ENCODE results near the gene RGS3. TPM values are rescaled to one million over a fixed set of nuclear protein-coding genes. Genes with fewer than 3 reads are reported as not detected.
"Not testable (repeated sequence)": the region's sequence is repeated elsewhere in the genome, so short reads cannot be mapped to it uniquely, and the experiment has no call there.

The RGS3 gene
- total RNA-seq, 1 donor from 2014 or later: 233 TPM

DNA sequence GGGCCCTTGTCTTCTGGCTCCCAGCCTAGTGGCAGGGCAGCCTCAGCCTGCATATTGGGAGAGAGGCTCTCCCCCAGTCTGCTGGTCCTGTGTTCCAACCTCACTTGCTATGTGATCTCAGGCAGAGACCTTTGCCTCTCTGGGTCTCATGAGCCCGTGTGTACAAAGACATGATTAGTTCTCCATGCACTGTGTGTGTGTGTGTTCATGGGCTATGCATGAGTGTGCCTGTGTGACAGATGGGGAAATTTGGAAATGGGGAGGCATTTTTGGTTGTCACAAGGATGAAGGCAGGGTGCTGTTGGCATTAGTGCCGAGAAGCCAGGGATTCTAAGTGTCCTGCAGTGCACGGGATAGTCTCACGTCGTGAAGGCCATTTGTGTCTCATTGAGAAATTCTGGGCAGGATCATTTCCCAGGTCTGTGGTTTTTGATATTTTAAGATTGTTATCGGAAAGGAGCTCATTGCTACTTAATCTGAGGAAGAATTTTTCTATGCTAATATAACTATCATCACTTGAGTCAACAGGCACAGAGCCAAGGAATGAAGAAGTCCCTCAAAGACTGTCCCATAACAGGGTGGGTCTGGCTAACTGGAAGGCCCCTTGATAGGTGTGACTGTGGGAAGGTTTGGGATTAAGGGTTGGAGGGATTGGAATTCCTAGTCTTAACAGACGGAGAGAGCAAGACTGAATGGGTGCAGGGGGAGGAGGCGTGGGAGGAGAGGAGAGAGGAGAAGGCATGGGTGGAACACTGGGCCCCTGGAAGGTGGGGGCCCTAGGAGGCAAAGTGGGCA, 168.5 kb downstream of the RGS3 start:
- intact Hi-C loops (cut with DNase I): no loop called here

DNA sequence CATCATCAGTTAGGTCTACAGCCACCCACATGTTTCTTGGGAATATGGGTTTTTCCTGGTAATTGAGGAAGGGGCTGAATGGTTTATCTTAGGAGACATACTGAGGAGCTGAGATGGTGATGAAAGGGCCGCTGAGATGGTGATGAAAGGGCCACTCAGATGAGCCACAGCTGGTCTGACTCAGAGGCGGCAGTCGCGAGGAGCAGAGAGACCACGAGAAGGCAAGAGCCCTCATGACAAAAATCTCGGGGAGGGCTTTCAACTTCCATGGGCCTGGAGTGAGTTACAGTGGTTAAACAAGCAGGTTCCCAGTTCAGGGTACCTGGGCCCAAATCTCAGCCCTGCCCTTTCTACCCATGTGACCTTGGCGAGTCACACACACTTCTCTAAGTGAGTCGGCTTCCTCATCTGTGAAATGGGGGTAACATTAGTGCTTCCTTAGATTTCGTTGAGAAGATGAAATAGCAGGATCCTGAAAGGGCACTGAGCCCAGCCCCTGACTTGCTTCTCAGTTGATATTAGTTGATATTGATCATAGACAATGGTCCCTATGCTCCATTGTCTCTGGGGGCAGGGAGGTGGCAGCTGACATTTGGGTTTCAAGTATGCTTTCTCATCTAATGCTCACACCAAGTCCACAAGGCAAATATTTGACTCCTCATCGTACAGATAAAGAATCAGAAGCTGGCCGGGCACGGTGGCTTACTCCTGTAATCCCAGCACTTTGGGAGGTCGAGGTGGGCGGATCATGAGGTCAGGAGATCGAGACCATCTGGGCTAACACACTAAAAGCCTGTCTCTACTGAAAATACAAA, 169.5 kb downstream of the RGS3 start:
- DNase-seq (ENCODE audit: low spot score): no peak
- intact Hi-C loops (cut with DNase I): no loop called here

More for the DNA sequence above, 168.5 kb downstream of the RGS3 start:
- DNase-seq (ENCODE audit: low spot score): peak; percentile 31

DNA sequence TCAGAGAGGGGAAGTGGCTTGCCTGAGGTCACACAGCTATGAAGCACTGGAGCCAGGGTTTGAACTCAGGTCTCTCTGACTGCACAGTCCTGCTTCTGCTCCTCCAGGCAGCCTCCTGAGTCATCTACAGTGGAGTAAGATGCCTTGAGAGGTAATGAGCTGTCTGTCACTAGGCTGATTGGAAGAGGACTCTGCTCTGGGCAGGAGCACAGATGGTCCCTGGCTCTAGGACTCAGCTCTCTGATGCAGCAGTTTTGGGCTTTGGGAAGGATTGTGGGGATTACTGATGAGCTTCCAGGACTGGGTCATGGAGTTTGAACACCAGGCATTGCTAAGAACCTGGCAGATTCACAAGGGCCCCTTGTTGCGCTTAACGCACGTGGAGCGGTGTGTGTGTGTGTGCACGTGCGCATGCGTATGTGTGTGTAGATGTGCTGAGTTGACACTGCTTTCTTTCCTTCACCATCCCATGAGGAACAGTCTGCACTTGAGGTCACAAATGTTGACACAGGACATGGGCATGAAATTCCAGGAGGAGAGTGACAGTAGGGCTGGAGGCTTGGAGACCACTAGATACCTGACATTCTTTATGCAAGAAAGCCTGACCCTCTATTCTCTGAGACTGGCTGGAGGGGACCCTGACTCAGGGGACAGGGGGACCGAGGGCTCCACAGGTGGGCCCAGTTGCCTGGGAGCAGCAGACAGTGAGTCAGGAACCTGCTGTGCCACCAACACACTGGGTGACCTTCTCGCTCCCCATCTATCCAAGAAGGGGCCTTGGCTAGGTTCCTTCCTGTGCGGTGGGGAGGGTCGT, 170.5 kb downstream of the RGS3 start:
- peak; percentile 58 for DNase-seq (ENCODE audit: low spot score)
- intact Hi-C loops (cut with DNase I): no loop called here

DNA sequence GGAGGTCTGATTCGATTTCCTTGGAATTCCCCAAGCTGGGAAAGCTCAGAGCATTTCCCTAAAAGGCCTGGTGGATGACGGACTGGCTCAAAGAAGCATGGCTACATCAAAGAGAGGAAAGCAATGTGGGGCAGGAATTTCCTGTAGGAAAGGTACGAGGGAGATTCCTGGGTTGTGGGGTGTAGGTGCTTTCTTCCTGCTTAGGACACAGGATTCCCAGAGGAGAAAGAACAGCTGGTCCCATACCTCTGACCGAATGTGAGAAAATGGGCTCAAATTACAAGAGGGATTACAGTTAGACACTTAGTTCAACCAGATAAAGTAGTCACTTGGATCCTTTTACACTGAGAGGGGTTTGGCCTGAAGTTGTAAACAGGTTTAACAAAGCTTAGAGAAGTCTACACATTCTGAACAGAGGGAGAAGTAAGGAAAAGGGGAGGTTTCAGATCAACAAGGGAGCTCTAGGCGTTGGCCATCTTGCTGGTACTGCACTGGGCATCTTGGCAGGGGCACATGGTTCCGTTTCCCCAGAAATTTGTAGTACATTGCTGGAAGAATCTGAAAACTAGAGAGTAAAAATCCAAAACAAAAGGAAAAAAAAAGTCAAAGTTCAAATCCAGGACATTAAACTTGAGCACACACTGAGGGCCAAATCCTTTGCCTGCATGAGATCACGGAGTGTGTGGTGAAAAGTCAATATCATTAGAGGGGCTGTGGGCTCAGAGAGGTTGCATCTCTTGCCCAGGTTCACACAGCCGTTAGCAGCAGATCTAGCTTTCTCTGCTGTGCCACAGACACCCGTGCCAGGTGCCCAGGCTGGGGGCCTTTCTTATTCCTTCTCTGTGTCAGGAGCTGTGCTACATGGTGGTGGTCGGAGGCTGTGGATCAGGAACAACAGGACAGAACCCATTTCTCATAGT, 171.3 kb downstream of the RGS3 start:
- DNase-seq (ENCODE audit: low spot score): no peak
- intact Hi-C loops (cut with DNase I): no loop called here

DNA sequence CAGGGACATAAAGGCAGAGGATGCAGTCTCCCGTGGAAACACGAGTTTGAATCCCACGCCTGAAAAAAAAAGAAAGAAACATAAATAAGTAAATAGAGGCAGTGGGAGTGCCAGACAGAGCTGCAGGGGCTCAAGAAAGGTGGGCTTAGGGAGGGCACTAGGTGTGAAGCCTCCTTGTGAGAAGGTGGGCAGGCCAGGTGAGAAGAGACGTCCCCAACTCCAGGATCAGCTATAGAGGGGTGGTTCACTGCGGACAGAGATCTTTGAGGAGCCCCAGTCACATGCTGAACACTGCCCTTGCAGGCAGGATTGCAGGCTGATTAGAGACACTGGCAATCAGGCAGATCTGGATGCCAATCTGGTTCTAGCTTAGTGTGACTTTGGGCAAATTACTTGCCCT, 172.1 kb downstream of the RGS3 start:
- peak; percentile 67 for DNase-seq (ENCODE audit: low spot score)
- intact Hi-C loops (cut with DNase I): no loop called here

DNA sequence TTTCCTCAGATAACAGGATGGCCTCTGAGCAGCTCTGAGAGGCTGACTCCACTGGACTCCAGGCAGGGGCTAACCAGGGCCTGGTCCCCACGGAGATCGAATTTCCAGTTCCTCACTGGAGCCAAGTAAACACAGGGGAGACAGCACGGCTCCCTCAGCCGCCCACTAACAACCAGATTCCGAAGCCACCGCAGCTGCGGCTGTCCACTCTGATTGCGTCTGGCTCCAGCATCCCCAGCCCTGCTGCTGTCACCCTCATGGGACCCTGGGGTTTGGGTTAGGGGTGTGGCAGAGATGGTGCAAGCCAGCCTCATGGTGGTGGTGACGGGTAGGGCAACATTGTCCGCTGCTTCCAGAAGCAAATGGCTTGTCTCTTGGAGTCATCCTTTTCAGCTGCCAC, 172.6 kb downstream of the RGS3 start:
- intact Hi-C loops (cut with DNase I): no loop called here
- peak; percentile 61 for DNase-seq (ENCODE audit: low spot score)

DNA sequence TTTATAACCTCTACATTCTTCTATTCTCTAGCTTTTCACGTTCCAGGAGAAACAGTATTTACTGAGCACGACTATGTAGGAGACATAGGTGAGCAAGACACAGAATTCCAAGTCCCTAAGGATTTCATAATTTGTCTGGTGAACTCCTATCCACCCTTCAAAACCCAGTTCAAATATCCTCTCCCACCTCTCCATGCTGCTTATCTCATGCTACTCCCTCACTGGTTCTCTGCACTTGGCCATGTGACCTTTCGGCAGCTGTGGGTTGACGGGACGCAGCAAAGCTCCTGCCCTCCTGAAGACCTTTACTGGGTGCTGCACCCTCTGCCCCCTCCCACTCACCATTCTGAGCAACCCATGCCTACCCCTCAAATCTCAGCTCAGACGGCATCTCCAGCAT, 173.2 kb downstream of the RGS3 start:
- intact Hi-C loops (cut with DNase I): no loop called here
- DNase-seq (ENCODE audit: low spot score): peak; percentile 57

DNA sequence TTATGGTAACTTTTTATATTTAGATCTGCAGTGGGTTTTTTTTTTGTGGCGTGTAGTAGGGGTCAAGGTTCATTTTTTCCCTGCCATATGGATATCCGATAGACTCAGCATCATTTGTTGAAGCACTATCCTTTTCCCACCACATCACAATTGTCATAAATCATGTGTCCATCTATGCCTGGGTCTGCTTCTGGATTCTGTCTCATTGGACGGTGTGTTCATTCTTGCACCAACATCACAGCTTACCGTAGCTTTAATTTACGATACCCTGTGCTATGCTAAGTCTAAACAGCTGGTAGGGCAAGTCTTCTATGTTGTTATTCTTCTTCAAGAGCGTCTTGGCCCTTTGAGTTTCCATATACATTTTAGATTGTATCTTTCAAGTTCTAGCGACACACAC, 175.0 kb downstream of the RGS3 start:
- intact Hi-C loops (cut with DNase I): no loop called here
- DNase-seq (ENCODE audit: low spot score): no peak

DNA sequence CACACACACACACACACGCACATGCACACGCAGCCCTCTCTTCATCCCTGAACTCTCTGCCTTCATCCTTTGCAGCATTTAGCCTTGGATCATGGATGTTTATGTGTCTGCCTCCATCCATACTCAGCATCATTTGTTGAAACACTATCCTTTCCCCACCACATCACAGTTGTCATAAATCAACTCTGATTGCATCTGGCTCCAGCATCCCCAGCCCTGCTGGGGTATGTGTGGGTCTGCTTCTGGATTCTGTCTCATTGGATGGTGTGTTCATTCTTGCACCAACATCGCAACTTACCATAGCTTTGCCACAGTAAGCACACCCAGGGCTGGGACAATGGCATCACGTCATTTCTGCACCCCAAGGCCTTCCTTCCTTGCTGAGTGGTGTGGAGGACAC, 175.4 kb downstream of the RGS3 start:
- intact Hi-C loops (cut with DNase I): no loop called here
- peak; percentile 12 for DNase-seq (ENCODE audit: low spot score)

DNA sequence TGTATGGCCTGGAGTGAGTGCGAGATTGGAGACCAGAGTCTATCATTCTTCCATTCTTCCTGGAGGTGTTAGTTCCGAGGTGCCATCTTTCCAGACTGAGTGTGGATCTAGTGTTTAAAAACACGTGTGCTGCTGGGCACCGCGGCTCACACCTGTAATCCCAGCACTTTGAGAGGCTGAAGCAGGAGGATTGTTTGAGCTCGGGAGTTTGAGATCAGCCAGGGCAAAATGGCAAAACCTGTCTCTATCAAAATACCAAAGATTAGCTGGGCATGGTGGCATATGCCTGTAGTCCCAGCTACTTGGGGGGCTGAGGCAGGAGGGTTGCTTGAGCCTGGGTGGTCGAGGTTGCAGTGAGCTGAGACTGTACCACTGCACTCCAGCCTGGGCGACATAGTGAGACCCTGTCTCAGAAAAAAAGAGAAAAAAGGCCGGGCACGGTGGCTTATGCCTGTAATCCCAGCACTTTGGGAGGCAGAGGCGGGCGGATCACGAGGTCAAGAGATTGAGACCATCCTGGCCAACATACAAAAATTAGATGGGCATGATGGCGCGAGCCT, 176.0 kb downstream of the RGS3 start:
- intact Hi-C loops (cut with DNase I): not testable (repeated sequence)
- DNase-seq (ENCODE audit: low spot score): peak; percentile 41

DNA sequence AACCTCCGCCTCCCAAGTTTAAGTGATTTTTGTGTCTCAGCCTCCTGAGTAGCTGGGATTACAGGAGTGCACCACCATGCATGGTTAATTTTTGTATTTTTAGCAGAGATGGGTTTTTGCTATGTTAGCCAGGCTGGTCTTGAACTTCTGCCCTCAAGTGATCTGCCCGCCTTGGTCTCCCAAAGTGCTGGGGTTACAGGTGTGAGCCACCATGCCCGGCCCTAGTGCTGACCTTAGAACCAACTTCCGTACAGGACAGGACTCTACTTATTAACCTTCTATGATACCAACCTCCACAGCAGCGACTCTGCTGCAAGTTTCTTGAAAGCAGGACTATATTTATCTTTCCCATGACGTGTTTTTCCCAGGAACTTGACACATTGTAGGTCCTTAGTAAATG, 176.9 kb downstream of the RGS3 start:
- intact Hi-C loops (cut with DNase I): no loop called here
- peak; percentile 66 for DNase-seq (ENCODE audit: low spot score)

DNA sequence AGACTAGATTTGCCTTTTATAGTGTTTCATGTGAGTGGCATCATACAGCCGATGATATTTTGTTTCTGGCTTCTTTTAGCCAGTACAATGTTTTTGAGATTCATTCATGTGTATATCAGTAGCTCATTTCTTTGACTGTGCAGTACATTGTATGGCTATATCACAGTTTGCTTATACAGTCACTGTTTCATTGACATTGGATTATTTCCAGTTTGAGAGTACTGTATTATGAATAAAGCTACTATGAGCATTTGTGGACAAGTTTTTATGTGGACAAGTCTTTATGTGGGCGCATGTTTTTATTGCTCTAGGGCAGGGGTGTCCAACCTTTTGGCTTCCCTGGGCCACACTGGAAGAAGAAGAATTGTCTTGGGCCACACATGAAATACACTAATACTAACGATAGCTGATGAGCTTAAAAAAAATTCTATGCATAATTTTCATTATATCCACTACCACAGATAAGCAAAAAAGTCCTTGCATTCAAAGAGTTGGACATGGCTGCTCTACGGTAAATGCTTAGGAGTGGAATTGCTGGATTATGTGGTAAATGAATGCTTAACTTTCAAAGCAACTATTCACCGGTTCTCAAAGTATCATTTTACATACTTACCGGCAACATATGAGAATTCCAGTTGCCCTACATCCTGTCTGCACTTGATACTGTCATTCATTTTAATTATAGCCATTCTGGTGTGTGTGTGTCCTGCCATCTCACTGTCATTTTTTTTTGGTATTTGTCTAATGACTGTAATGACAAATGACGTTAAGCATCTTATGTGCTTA, 177.8 kb downstream of the RGS3 start:
- DNase-seq (ENCODE audit: low spot score): no peak
- intact Hi-C loops (cut with DNase I): no loop called here

DNA sequence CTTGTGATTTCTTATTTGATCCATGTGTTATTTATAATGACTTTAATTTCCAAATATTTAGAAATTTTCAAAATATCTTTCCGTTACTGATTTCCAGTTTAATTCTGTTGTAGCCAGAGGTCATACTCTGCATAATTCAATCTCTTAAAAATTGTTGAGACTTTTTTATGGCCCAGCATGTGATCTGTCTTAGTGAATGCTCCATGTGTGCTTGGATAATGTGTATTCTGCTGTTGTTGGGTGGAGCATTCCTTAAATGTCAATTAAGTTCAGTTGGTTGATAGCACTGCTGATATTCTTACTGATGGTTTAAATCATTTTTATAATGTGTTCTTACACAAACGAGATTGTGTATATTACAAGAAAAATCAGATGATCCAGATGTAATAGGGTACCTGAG, 180.8 kb downstream of the RGS3 start:
- no peak for DNase-seq (ENCODE audit: low spot score)
- intact Hi-C loops (cut with DNase I): no loop called here

DNA sequence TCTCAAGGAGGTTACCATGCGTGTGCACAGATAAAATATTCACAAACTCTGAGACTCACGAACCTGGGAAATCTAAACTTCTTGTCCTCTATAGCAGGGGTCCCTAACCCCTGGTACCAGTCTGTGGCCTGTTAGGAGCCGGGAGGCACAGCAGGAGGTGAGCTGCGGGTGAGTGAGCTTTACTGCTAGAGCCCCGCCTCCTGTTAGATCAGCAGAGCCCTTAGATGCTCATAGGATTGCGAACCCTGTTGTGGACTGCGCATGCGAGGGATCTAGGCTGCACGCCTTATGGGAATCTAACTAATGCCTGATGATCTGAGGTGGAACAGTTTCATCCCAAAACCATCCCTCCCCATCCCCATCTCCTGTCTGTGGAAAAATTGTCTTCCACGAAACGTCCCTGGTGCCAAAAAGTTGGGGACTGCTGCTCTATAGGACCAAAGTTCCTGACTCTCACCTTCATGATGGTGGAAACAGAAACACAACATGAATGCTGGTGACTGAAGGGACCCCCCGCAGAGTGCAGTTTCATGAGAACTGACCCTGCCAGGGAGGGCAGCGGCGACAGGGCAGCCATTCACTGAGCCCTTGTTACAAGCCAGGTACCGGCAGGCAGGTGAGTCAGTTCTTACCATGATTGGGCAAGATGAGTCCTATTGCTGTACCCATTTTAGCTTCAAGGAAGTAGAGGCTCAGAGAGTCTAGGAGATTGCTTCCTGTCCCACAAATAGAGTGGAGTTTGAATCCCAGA, 181.9 kb downstream of the RGS3 start:
- intact Hi-C loops (cut with DNase I): no loop called here
- no peak for DNase-seq (ENCODE audit: low spot score)

DNA sequence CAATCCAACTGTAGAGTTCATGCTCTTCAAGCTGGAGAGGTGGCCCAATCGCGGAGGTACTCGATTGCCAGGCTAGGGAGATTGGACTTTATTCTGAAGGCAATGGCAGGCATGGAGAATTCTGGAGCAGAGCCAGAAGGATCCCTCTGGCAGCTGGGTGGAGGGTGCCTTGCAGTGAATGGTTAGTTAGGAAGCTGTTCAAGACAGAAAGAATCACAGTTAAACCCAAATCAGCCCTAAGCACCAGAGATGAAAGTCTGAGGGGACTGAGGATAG, 182.4 kb downstream of the RGS3 start:
- intact Hi-C loops (cut with DNase I): no loop called here

DNA sequence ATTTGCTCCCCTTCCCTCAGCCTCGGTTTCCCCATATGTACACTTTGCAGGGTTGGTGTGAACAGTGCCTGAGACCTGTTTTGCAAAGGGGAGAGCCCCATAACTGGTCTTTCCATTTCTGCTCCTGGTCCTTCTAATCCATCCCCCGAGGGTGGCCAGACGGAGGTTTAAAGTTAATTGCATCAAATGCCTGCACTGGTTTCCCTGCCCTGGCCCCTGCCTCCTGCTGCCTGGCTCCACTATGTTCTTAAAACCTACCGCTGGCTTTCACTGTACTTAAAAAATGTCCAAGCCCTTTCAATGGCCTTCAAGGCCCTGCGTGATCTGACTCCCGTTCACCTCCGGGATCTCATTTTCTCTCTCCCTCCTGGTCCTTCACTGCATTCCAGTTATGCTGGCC, 183.0 kb downstream of the RGS3 start:
- DNase-seq (ENCODE audit: low spot score): no peak

More for the DNA sequence above, 182.4 kb downstream of the RGS3 start:
- DNase-seq (ENCODE audit: low spot score): no peak

More for the DNA sequence above, 183.0 kb downstream of the RGS3 start:
- intact Hi-C loops (cut with DNase I): no loop called here
